GM18507 (cell line): ENCODE data around the gene ZNF280C.
A peak's percentile ranks its signal among the peaks of the same experiment; 100 is the strongest.
"Not testable (repeated sequence)": the region's sequence is repeated elsewhere in the genome, so short reads cannot be mapped to it uniquely, and the experiment has no call there.

Source experiments
- DNase-seq: peaks from one replicate; pipeline ENCODE4 v3.0.0; 2011; ENCODE audit warnings: low read depth; ENCODE audit not compliant: insufficient read length; ENCODE audit errors: extremely low spot score
- FAIRE-seq: peaks from 2 replicates; lab custom pipeline; 2011; peaks lifted over from hg19 to GRCh38; lab: Jason Lieb, UNC

ZNF280C gene

DNA sequence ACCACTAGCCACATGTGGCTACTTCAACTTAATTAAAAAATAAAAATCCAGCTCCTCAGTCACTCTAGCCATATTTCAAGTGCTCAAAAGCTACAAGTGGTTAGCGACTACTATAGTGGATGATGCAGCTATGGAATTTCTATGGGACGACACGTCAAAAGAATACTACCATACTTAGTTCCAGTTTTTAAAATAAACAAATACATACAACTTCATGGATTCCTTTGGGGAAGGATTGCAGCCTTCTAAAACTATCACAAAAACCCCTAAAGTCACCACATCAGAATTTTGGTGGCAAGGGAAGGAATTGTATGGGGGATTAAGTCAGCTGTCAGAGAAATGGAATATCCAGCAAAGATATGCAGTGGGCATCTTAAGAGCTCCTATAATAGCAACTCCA is 6.5 kb downstream of the ZNF280C start:
- FAIRE-seq, result peak; percentile 45
- no peak for DNase-seq

DNA sequence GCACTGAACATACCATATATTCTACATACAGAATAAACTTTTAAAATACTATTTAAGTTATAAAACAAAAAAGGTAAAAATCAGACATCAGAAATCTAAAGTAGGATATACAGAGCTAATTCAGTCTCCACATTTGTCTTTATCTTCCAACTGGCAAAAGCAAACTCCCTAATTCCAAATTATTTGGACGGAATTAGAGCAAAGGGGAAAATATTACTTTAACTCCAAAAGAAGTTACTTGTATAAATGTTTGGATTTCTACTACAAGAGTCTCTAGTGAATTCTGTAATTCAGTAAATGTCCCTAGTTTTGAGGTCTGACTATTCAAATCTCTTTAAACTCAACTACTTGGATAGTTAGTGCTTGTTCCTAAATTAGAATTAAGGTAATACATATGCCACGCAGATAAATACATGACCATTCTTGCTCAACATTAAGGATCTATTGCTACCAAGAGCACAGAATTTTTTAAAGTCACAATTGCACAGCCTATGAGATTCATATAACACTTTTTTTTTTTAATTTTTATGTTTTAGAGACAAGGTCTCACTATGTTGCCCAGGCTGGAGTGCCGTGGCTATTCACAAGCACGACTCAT is 7.3 kb downstream of the ZNF280C start:
- DNase-seq, result no peak

GRCh38 chrX:130260316-130260715 is 8.4 kb downstream of the ZNF280C start:
- FAIRE-seq (no peak), DNase-seq (no peak)

More for the DNA sequence above, 7.3 kb downstream of the ZNF280C start:
- FAIRE-seq, result no peak

DNA sequence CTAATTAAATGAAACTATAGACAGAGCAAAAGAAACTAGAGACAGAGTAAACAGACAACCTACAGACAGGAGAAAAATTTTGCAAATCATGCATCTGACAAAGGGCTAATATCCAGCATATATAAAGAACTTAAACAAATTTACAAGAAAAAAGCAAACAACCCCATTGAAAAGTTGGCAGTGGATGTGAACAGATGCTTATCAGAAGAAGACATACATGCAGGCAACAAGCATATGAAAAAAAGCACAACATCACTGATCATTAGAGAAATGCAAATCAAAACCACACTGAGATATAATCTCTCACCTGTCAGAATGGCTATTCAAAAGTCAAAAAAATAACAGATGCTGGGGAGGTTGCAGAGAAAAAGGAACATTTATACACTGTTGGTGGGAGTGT is 14.8 kb downstream of the ZNF280C start:
- FAIRE-seq, result no peak
- no peak for DNase-seq

DNA sequence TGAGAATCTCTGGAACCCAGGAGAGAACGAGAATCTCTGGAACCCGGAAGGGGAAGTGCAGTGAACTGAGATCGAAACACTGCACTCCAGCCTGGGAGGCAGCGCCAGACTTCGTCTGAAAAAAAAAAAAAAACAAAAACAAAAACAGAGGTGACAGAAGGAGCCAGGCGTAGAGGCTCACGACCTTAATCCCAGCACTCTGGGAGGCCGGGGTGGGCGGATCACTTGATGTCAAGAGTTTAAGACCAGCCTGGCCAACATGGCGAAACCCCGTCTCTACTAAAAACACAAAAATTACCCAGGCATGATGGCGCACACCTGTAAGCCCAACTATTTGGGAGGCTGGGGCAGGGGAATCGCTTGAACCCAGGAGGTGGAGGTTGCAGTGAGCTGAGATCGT is 17.0 kb downstream of the ZNF280C start:
- FAIRE-seq, result no peak
- no peak for DNase-seq

DNA sequence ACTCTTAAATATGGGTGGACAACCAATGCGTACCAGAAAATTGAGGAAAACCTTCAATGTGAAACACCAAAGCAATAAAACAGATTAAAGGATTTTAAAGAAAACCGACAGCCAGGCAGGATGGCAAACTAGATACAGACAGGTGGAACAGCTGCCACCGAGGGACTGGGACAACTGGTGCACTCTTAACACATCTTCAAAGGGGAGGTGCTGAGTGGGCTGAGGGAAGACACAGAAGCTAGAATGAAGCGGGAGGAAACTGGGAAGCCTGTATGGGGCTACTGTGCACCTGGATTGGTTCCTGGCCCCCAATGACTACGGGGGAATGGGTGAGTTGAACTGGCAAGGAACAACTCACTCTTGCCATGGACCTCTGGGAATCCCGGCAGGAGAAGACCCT is 20.7 kb downstream of the ZNF280C start:
- DNase-seq, result no peak
- FAIRE-seq, result no peak

DNA sequence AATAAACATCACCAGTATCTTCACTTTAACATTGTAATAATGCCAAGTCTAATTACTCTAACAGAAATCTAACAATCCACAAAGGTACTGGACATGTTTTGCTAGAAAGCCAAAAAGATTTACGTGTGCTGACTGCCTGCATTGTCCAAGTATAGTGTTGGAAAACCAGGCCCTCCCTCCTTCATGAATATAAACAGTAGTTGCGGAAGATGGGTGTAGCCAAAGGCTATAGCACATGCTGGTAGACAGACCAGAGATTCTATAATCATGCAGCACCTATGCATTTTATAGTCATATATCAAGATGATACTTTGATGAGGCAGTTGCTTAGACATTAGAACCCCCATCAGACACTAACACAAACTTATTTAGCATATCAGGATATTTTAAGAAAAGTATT is 22.6 kb downstream of the ZNF280C start:
- no peak for FAIRE-seq
- no peak for DNase-seq

GRCh38 chrX:130245441-130245840 is 23.3 kb downstream of the ZNF280C start:
- DNase-seq (no peak), FAIRE-seq (no peak)

GRCh38 chrX:130231184-130231583 is 37.5 kb downstream of the ZNF280C start:
- not testable (repeated sequence) for FAIRE-seq, DNase-seq

GRCh38 chrX:130228871-130229270 is 39.8 kb downstream of the ZNF280C start:
- DNase-seq, result no peak
- no peak for FAIRE-seq

DNA sequence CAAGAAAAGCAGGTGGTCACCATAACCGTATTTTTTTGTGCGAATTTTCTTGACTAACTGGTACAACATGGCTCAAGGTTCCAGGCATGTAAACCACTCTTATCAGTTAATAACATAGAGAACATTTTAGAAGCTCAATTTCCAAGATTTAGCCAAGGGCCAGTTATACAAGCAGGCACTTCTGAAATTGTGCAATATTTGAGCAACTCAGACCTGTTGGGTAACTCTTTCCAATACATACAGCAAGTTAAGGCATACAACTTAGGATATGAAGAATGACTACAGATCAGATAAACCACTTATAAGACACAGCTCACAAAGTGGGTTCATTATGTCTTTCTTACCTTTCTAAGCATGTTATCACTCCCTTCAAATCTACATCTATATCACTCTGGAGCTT is 43.9 kb downstream of the ZNF280C start:
- FAIRE-seq, result no peak
- DNase-seq, result no peak

DNA sequence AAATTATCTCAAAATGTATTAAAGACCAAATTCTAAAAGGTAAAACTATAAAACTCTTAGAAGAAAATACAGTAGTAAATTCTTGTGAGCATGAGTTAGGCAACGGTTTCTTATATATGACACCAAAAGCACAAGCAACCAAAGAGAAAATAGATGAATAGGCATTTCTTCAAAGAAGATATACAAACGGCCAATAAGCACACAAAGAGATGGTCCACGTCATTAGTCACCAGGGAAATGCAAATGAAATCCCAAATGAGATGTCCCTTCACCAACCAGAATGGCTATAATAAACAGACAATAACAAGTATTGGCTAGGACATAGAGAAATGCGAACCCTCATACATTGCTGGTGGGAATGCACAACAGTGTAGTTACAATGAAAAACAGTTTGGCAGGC is 52.4 kb downstream of the ZNF280C start:
- no peak for DNase-seq

GRCh38 chrX:130213376-130213775 is 55.3 kb downstream of the ZNF280C start:
- DNase-seq (no peak), FAIRE-seq (no peak)

More for the DNA sequence above, 52.4 kb downstream of the ZNF280C start:
- peak; percentile 60 for FAIRE-seq

GRCh38 chrX:130212371-130212770 is 56.3 kb downstream of the ZNF280C start:
- DNase-seq (no peak), FAIRE-seq (no peak)

GRCh38 chrX:130211415-130212186 is 57.1 kb downstream of the ZNF280C start:
- DNase-seq (no peak), FAIRE-seq (no peak)

- FAIRE-seq (no peak), DNase-seq (no peak)
Observed at GRCh38 chrX:130204647-130205046, 64.1 kb downstream of the ZNF280C start.

DNA sequence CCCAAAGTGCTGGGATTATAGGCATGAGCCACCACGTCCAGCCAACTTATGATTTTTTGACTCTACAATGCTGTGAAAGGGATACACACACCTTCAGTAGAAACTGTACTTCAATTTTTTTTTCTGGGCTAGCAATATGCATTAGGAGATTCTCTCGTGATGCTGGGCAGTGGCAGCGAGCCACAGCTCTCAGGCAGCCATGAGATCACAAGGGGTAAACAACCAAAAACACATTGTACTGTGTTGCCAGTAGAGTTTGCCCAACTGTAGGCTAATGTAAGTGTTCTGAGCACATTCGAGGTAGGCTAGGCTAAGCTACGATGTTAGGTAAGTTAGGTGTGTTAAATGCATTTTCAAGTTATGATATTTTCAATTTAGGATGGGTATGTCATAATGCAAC is 71.2 kb downstream of the ZNF280C start:
- no peak for DNase-seq
- no peak for FAIRE-seq

DNA sequence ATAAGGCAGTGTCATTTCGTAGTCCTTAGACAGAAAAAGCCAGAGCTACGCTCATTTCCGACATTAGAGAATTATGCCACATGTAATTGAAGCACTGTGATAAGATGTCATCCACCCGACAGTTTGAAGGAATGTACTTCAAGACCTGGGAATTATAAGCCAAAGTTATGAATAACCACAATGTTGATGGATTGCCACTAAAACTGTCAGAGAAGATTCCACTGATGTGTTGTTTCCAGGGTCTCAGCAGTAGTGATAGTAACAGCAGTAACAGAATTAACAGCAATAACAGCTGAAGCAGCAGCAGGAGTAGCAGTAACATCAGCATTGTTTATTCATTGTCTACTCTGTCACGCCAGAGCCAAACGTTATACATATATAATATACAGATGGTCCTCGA is 72.2 kb downstream of the ZNF280C start:
- FAIRE-seq (no peak), DNase-seq (no peak)

- no peak for FAIRE-seq
- DNase-seq, result no peak
Observed at GRCh38 chrX:130190801-130191200, 77.9 kb downstream of the ZNF280C start.

GRCh38 chrX:130186651-130187050 is 82.0 kb downstream of the ZNF280C start:
- DNase-seq (no peak), FAIRE-seq (no peak)

DNA sequence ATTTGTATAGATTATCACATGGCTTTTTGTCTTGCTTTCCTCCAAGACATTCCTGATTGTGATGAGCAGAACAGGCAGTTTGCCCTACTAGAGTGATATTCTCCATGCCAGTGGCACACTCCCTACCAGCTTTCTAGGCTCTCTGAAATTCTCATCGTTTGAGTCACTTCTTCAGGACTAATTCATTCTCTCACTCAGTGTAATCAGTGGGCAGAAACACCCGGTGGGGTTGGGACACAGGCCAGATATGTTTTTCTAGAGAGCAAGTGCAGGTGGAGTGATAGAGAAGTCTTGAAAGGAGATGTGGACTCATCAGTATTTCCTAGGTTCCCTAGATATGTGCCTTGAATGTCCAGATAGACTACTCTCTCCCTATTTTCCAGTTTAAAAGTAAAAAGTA is 83.8 kb downstream of the ZNF280C start:
- FAIRE-seq, result no peak

More for the DNA sequence above, 83.8 kb downstream of the ZNF280C start:
- DNase-seq, result no peak
